Measurements from ENCODE around the gene STX7. TPM values are rescaled to one million over a fixed set of nuclear protein-coding genes. Genes with fewer than 3 reads are reported as not detected.

Gene STX7
- total RNA-seq, 3 donors from 2014 or later: 28.5 to 67.4 (median 37.8) TPM

DNA sequence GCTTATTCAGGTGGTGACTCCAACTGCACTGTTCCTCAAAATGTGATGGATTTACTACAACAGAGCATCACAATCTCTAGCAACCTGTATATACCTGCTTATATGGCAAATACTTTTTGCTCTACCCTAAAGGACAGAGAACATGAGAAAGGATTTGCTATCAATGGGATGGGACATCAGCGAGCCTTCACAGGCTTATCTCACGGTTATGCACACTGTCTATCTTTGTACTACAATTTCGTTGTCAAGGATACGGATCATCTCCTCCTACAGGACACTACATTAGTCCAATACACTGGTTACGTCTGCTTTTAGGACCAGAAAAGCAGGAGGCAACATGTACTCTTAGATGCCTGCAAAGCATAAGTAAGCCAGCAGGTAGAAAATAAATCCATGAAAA is 34.2 kb downstream of the STX7 start:
- Histone ChIP-seq H3K27ac (no peak overlapping the region), H3K4me3 (no peak overlapping the region), H3K27me3 (no peaks in the 10 kb centered on the region), H3K9me3 (no peaks in the 10 kb centered on the region), H3K36me3 (no peaks in the 10 kb centered on the region), H3K4me1 (no peaks in the 10 kb centered on the region)
- no peak for DNase-seq (ENCODE audit: low spot score in 2 of 2)
- no peak for TF ChIP-seq POLR2A (IDR thresholded peaks at IDR 0.05)
- intact Hi-C loops (cut with DNase I; ENCODE audit: low total_unique reads): no loop called here

DNA sequence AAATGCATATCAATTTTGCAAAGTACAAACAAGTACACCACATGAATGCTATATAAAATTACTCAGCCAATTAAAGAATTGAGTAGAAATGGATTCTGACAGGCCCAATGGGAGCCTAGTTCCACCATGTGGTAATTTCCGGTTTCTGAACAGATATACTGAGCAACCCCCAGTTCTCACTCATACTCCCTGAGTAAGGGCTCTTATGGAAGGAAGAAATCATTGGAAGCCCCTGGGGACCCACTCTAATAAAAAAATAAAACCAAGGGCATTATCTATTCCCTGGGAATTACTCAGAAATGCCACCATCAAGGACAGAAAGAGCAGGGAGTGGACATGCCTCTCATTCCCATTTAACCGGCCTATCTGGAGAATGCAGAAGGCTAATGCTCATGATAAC is 34.6 kb downstream of the STX7 start:
- TF ChIP-seq POLR2A (IDR thresholded peaks at IDR 0.05): no peak
- no peak for TF ChIP-seq CTCF (IDR thresholded peaks at IDR 0.05)
- no peak for TF ChIP-seq POLR2AphosphoS5 (IDR thresholded peaks at IDR 0.05)
- no peaks in the 10 kb centered on the region for H3K4me1 ChIP-seq
- intact Hi-C loops (cut with DNase I; ENCODE audit: low total_unique reads): no loop called here
- no peak for DNase-seq (ENCODE audit: low spot score in 2 of 2)
- no peaks in the 10 kb centered on the region for H3K9me3 ChIP-seq
- H3K27ac ChIP-seq: no peak overlapping the region
- H3K27me3 ChIP-seq: no peaks in the 10 kb centered on the region
- no peaks in the 10 kb centered on the region for H3K36me3 ChIP-seq
- H3K4me3 ChIP-seq: no peak overlapping the region

DNA sequence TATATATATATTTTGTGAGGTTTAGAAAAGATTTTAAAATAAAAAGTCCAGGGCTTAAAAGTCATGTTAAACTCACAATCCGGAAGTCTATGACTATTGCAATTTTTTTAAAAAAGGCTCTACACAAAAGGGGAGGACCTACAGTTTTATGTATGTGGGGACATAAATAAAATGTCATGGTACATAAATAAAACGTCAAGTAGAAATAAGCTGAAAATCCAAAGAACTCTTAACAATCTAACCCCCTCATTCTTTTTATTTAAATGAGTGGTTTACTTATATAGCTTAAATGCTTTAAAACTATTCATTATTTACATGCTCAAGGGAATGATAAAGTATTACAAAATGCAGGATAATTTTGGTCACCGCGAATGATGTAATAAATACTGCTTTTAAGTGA is 36.2 kb downstream of the STX7 start:
- intact Hi-C loops (cut with DNase I; ENCODE audit: low total_unique reads): no loop called here
- Histone ChIP-seq H3K36me3 (no peaks in the 10 kb centered on the region), H3K27ac (no peak overlapping the region), H3K27me3 (no peaks in the 10 kb centered on the region), H3K9me3 (no peaks in the 10 kb centered on the region), H3K4me3 (no peak overlapping the region), H3K4me1 (no peaks in the 10 kb centered on the region)
- no peak for DNase-seq (ENCODE audit: low spot score in 2 of 2)
- TF ChIP-seq POLR2A (IDR thresholded peaks at IDR 0.05) (no peak), POLR2AphosphoS5 (IDR thresholded peaks at IDR 0.05) (no peak), CTCF (IDR thresholded peaks at IDR 0.05) (no peak)

GRCh38 chr6:132475925-132476324 is 37.0 kb downstream of the STX7 start:
- TF ChIP-seq CTCF (IDR thresholded peaks at IDR 0.05) (no peak), POLR2AphosphoS5 (IDR thresholded peaks at IDR 0.05) (no peak), POLR2A (IDR thresholded peaks at IDR 0.05) (no peak)
- intact Hi-C loops (cut with DNase I; ENCODE audit: low total_unique reads): no loop called here
- no peak for DNase-seq (ENCODE audit: low spot score in 2 of 2)
- no peaks in the 10 kb centered on the region for H3K27me3 ChIP-seq
- H3K36me3 ChIP-seq: no peaks in the 10 kb centered on the region
- no peak overlapping the region for H3K4me3 ChIP-seq
- no peaks in the 10 kb centered on the region for H3K4me1 ChIP-seq
- no peak overlapping the region for H3K27ac ChIP-seq
- H3K9me3 ChIP-seq: no peaks in the 10 kb centered on the region

GRCh38 chr6:132471787-132472186 is 41.1 kb downstream of the STX7 start:
- Histone ChIP-seq H3K27me3 (no peaks in the 10 kb centered on the region), H3K9me3 (no peaks in the 10 kb centered on the region), H3K4me3 (no peak overlapping the region), H3K4me1 (no peaks in the 10 kb centered on the region), H3K36me3 (no peaks in the 10 kb centered on the region), H3K27ac (no peak overlapping the region)
- TF ChIP-seq POLR2A (IDR thresholded peaks at IDR 0.05): no peak
- TF ChIP-seq CTCF (IDR thresholded peaks at IDR 0.05): no peak
- no peak for TF ChIP-seq POLR2AphosphoS5 (IDR thresholded peaks at IDR 0.05)
- DNase-seq (ENCODE audit: low spot score in 2 of 2): no peak
- intact Hi-C loops (cut with DNase I; ENCODE audit: low total_unique reads): no loop called here

- Histone ChIP-seq H3K27me3 (no peaks in the 10 kb centered on the region), H3K27ac (peak overlapping the region in 1 of 2 donors; percentile 5), H3K4me1 (no peaks in the 10 kb centered on the region), H3K9me3 (no peaks in the 10 kb centered on the region), H3K4me3 (no peak overlapping the region), H3K36me3 (peaks cover 4% of the 10 kb centered on the region)
- no peak for DNase-seq (ENCODE audit: low spot score in 2 of 2)
- TF ChIP-seq POLR2A (IDR thresholded peaks at IDR 0.05) (no peak), POLR2AphosphoS5 (IDR thresholded peaks at IDR 0.05) (no peak), CTCF (IDR thresholded peaks at IDR 0.05) (no peak)
- intact Hi-C loops (cut with DNase I; ENCODE audit: low total_unique reads): no loop called here
These were observed 46.0 kb downstream of the STX7 start for GRCh38 chr6:132466952-132467351.

Measured in breast epithelium (tissue), 4 donors.